Measurements from ENCODE around the gene ARL14.

DNA sequence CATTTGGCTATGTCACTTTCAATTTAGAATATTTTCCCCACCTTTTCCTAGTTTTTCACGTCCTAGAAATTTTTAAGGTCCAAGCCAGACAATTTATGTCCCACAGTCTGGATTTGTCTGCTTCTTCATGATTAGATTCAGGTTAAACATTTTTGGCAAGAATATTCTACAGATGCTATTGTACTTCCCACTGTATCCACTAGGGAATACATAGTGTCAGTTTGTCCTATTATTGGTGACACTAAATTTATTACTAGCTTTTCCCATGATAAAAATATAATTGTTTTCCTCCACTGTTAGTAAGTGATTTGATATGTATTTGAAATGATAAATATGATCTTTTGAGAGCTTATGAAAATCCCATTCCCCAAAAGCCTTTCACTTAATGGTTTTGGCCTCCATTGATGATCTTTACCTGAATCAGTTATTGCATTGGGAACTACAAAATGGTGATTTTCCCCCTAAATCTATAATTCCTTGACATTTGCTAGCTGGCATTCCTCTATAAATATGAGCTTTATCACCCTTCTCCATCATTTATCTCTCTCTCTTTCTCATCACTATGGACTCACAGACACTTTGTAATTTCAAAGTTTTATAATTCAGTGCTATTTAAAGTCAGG, 8.3 kb downstream of the ARL14 start:
- TF ChIP-seq, protein P1, sequence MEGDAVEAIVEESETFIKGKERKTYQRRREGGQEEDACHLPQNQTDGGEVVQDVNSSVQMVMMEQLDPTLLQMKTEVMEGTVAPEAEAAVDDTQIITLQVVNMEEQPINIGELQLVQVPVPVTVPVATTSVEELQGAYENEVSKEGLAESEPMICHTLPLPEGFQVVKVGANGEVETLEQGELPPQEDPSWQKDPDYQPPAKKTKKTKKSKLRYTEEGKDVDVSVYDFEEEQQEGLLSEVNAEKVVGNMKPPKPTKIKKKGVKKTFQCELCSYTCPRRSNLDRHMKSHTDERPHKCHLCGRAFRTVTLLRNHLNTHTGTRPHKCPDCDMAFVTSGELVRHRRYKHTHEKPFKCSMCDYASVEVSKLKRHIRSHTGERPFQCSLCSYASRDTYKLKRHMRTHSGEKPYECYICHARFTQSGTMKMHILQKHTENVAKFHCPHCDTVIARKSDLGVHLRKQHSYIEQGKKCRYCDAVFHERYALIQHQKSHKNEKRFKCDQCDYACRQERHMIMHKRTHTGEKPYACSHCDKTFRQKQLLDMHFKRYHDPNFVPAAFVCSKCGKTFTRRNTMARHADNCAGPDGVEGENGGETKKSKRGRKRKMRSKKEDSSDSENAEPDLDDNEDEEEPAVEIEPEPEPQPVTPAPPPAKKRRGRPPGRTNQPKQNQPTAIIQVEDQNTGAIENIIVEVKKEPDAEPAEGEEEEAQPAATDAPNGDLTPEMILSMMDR (IDR thresholded peaks at IDR 0.05; ENCODE audit: low read length): peak; percentile 45
- TF ChIP-seq EZH2phosphoT487 (IDR thresholded peaks at IDR 0.05; ENCODE audit: low read length): no peak
